GM18511 (cell line): ENCODE measurements around the gene TUBA4B.
A peak's percentile ranks its signal among the peaks of the same experiment; 100 is the strongest.
"Not testable (repeated sequence)": the region's sequence is repeated elsewhere in the genome, so short reads cannot be mapped to it uniquely, and the experiment has no call there.

ENCODE experiments used
- ATAC-seq: cut with Tn5 transposase; IDR thresholded peaks from one replicate; pipeline ENCODE4 v1.9.1; 2021; ENCODE audit warnings: mild to moderate bottlenecking, moderate library complexity; ENCODE audit not compliant: unreplicated experiment

The TUBA4B gene

GRCh38 chr2:219247678-219248642 lies 5.1 kb upstream of the TUBA4B start:
- ATAC-seq: peak; percentile 15

- no peak for ATAC-seq
Measured at GRCh38 chr2:219248845-219249202, 4.2 kb upstream of the TUBA4B start.

- peak; percentile 54 for ATAC-seq
Measured at GRCh38 chr2:219249203-219249980, 3.7 kb upstream of the TUBA4B start.

- ATAC-seq: no peak
Measured at GRCh38 chr2:219250049-219250781, 2.8 kb upstream of the TUBA4B start.

- no peak for ATAC-seq
Measured at GRCh38 chr2:219251656-219252055, 1.4 kb upstream of the TUBA4B start.

- no peak for ATAC-seq
Measured at GRCh38 chr2:219252084-219252483, 959 bp upstream of the TUBA4B start.

GRCh38 chr2:219252570-219252899 lies 508 bp upstream of the TUBA4B start:
- ATAC-seq: no peak

GRCh38 chr2:219253753-219254589 lies 928 bp downstream of the TUBA4B start, which contains the start of gene TUBA4A:
TUBA4A (minus strand) TSS chr2:219253918; CDS start chr2:219253858, 60 bp downstream.
- ATAC-seq: peak; percentile 52

GRCh38 chr2:219254590-219255201 lies 1.7 kb downstream of the TUBA4B start:
- peak; percentile 36 for ATAC-seq

GRCh38 chr2:219258942-219259341 lies 5.9 kb downstream of the TUBA4B start:
- not testable (repeated sequence) for ATAC-seq

- ATAC-seq: no peak
Measured at GRCh38 chr2:219261024-219261855, 8.2 kb downstream of the TUBA4B start.

- no peak for ATAC-seq
Measured at GRCh38 chr2:219266232-219266631, 13.2 kb downstream of the TUBA4B start.

GRCh38 chr2:219266886-219267285 lies 13.8 kb downstream of the TUBA4B start:
- no peak for ATAC-seq

- ATAC-seq: no peak
Measured at GRCh38 chr2:219268294-219268693, 15.3 kb downstream of the TUBA4B start.

GRCh38 chr2:219269362-219270054 lies 16.5 kb downstream of the TUBA4B start:
- no peak for ATAC-seq

- no peak for ATAC-seq
Measured at GRCh38 chr2:219270055-219270372, 17.0 kb downstream of the TUBA4B start.

GRCh38 chr2:219271021-219271420 lies 18.0 kb downstream of the TUBA4B start:
- ATAC-seq: no peak

GRCh38 chr2:219272356-219272755 lies 19.3 kb downstream of the TUBA4B start:
- no peak for ATAC-seq

- ATAC-seq: no peak
Measured at GRCh38 chr2:219272995-219273394, 20.0 kb downstream of the TUBA4B start.
